ENCODE results near the gene MRPL54.

The MRPL54 gene

DNA sequence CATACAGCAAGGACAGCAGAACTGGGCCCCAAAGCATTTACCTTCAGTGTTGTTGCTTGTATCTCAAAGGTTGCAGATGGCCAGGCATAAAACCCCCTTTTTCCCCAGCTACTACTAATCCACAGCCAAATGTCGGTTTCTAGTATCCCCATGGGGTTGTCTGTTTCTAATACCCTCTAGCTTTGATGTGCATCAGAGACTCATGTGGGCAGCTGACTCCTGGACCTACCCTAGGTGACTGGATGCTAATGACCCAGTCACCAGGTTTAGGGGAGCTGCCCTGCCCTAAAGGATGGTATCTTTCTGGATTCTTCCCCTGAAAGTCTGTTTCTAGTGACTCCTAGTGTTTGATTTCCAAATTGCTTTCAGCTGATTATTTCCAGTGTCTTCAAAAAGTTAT, 30.4 kb upstream of the MRPL54 start:
- TF ChIP-seq, protein P1, sequence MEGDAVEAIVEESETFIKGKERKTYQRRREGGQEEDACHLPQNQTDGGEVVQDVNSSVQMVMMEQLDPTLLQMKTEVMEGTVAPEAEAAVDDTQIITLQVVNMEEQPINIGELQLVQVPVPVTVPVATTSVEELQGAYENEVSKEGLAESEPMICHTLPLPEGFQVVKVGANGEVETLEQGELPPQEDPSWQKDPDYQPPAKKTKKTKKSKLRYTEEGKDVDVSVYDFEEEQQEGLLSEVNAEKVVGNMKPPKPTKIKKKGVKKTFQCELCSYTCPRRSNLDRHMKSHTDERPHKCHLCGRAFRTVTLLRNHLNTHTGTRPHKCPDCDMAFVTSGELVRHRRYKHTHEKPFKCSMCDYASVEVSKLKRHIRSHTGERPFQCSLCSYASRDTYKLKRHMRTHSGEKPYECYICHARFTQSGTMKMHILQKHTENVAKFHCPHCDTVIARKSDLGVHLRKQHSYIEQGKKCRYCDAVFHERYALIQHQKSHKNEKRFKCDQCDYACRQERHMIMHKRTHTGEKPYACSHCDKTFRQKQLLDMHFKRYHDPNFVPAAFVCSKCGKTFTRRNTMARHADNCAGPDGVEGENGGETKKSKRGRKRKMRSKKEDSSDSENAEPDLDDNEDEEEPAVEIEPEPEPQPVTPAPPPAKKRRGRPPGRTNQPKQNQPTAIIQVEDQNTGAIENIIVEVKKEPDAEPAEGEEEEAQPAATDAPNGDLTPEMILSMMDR (IDR thresholded peaks at IDR 0.05; ENCODE audit: insufficient read depth, low read depth, low read length, missing control alignments): no peak
- H3K4me3 ChIP-seq (ENCODE audit: low read length): no peak overlapping the region
- DNase-seq (ENCODE audit: low read depth): no peak

DNA sequence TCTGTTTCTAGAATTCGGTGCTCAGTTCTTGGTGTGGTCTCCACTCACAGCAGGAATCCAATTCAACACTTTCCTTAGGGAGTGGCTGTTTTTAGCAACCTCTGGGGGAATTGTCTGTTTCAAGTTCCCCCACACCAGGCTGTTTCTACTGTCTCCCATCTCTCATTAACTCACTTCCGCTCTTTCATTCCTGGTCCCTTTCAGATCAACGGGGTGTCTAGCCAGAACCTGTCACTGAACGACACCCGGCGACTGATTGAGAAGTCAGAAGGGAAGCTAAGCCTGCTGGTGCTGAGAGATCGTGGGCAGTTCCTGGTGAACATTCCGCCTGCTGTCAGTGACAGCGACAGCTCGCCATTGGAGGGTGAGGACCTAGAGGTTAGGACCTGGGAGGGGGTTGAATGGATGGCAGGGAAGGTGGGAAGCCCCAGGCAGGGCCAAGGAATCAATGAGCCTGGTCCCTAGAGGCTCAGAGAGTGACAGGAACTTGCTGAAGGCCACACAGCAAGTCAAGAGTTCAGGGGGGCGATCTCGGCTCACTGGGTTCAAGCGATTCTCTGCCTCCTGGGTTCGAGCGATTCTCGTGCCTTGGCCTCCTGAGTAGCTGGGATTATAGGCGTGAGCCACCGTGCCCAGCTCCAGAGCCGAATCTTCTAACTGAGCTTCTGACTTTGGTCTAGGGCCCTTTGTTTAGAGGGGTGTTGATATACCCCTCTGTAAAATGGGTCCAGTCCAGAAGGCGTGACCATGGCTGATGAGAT, 28.8 kb upstream of the MRPL54 start:
- TF ChIP-seq, protein P1 (IDR thresholded peaks at IDR 0.05; ENCODE audit: insufficient read depth, low read depth, low read length, missing control alignments): no peak
- H3K4me3 ChIP-seq (ENCODE audit: low read length): no peak overlapping the region
- DNase-seq (ENCODE audit: low read depth): no peak

DNA sequence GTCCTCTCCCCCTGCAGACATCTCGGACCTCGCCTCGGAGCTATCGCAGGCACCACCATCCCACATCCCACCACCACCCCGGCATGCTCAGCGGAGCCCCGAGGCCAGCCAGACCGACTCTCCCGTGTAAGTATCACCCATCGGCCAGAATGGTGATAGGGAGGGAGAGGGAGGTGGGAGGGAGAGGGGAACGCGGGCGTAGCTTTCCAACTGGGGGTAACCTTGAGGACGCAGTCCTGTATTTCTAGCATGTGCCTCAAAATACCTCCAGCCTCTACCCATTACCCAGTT, 28.2 kb upstream of the MRPL54 start:
- TF ChIP-seq, protein P1 (IDR thresholded peaks at IDR 0.05; ENCODE audit: insufficient read depth, low read depth, low read length, missing control alignments): no peak
- H3K4me3 ChIP-seq (ENCODE audit: low read length): no peak overlapping the region
- no peak for DNase-seq (ENCODE audit: low read depth)

DNA sequence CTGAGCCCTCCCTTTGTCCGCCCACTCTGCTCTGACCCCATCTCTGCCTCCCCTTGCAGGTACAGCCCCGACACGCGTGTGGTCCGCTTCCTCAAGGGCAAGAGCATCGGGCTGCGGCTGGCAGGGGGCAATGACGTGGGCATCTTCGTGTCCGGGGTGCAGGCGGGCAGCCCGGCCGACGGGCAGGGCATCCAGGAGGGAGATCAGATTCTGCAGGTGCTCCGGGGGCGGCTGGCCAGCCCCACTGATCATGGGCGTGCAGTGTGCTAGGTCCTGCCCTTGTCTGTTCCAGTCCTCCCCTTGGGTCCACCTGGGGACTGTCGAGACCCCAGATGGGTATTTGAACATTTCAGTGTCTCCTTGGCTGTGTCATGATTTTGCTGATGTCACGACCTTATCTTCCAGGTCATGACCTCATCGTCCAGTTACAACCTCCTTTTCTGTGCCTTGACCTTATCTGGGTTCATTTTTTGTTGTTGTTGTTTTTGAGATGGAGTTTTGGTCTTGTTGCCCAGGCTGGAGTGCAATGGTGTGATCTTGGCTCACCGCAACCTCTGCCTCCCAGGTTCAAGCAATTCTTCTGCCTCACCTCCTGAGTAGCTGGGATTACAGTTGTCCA, 26.3 kb upstream of the MRPL54 start:
- no peak for DNase-seq (ENCODE audit: low read depth)
- H3K4me3 ChIP-seq (ENCODE audit: low read length): no peak overlapping the region
- TF ChIP-seq, protein P1 (IDR thresholded peaks at IDR 0.05; ENCODE audit: insufficient read depth, low read depth, low read length, missing control alignments): no peak

DNA sequence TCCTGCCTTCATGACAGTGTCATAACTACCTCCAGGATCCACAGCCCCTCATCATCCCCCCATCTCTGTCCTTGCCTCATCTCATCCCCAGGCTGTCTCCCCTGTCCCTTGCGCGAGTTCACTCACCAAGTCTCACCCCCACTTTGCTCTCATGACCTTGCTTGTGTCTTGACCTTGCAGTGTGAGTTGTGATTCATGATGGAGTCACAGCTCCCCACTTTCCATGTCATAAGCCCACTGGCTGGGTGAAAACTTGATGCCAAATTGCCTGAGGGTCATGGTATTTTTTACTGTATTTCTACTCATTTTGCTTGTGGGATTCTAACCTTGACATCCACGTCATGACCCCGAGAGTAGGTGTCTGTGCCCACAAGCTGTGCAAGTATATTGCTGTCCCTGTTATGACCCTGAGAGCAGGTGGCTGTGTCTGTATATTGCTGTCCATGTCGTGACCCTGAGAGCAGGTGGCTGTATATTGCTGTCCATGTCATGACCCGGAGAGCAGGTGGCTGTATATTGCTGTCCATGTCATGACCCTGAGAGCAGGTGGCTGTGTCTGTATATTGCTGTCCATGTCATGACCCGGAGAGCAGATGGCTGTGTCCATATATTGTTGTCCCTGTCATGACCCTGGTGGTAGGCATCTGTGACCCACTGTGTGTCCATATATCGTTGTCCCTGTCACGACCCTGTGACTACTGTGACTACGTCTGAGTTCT, 24.8 kb upstream of the MRPL54 start:
- DNase-seq (ENCODE audit: low read depth): no peak
- no peak overlapping the region for H3K4me3 ChIP-seq (ENCODE audit: low read length)
- TF ChIP-seq, protein P1 (IDR thresholded peaks at IDR 0.05; ENCODE audit: insufficient read depth, low read depth, low read length, missing control alignments): no peak

DNA sequence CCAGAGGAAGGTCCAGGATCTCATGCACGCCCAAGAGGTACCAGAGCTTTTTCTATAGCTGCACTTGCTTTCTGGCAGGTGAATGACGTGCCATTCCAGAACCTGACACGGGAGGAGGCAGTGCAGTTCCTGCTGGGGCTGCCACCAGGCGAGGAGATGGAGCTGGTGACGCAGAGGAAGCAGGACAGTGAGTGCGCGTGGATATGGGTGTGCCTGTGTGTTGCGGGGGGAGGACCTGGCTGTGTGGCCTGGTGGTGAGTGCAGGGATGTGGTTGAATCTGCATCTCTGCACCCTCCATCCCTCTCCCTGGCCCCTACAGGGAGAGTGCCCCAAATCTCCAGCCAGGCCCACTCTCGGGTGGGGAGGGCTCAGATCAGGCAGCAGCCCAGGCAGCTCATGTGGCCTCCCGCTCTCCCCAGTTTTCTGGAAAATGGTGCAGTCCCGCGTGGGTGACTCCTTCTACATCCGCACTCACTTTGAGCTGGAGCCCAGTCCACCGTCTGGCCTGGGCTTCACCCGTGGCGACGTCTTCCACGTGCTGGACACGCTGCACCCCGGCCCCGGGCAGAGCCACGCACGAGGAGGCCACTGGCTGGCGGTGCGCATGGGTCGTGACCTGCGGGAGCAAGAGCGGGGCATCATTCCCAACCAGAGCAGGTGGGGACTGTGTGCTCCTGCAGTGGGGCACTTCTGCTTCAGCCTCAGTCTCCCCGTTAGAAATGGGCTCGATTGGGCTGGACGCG, 23.8 kb upstream of the MRPL54 start:
- DNase-seq (ENCODE audit: low read depth): no peak
- H3K4me3 ChIP-seq (ENCODE audit: low read length): no peak overlapping the region
- TF ChIP-seq, protein P1 (IDR thresholded peaks at IDR 0.05; ENCODE audit: insufficient read depth, low read depth, low read length, missing control alignments): no peak

All from epithelial cell of esophagus (primary cell).